CD4-positive, alpha-beta T cell (primary cell): ENCODE data around the gene ANO2. TPM values are rescaled to one million over a fixed set of nuclear protein-coding genes. Genes with fewer than 3 reads are reported as not detected.

Experiments
- ATAC-seq: fragments of 200-7000 bp; cut with Tn5 transposase; one replicate; pipeline ENCODE4 v1.10.0; 2022; ENCODE audit warnings: mild to moderate bottlenecking; ENCODE audit not compliant: poor library complexity
- CTCF ChIA-PET: fragments of 350-600 bp; sonication (Branson Sonifier 250); formaldehyde crosslinking; loops from one replicate; lab custom pipeline; 2021; ENCODE audit warnings: antibody characterized with exemption, inconsistent platforms; lab: Charles Lee
- POLR2A ChIA-PET: fragments of 350-600 bp; sonication (Branson Sonifier 250); formaldehyde crosslinking; loops from one replicate; lab custom pipeline; 2021; ENCODE audit warnings: antibody characterized with exemption, inconsistent platforms; lab: Charles Lee
- DNase-seq, 14 experiments: peaks; one replicate each; pipeline ENCODE4 v3.0.0-alpha.2; 2013 to 2020; ENCODE audit warnings: mixed read lengths in 2 of 14
- H3K27ac ChIP-seq, 2 donors: one replicate each; pipeline versions ENCODE4 v1.5.1 to v1.7.0; 2013; ENCODE audit warnings: low read length in 2 of 2, low read depth in 1 of 2, mild to moderate bottlenecking in 1 of 2
- H3K27me3 ChIP-seq, 2 experiments: 1 replicate in 1 of 2; 2 replicates in 1 of 2; pipeline versions ENCODE4 v1.6.1 to v1.7.0; 2013; ENCODE audit warnings: low read length in 2 of 2, control low read depth in 1 of 2, mild to moderate bottlenecking in 1 of 2, moderate library complexity in 1 of 2; ENCODE audit not compliant: insufficient read depth in 2 of 2, control insufficient read depth in 1 of 2
- H3K36me3 ChIP-seq: one replicate; pipeline ENCODE4 v1.6.1; 2013; ENCODE audit warnings: low read length, control low read depth; ENCODE audit not compliant: insufficient read depth
- H3K4me1 ChIP-seq: one replicate; pipeline ENCODE4 v1.6.1; 2013; ENCODE audit warnings: low read length, control low read depth; ENCODE audit not compliant: insufficient read depth
- H3K4me3 ChIP-seq: one replicate; pipeline ENCODE4 v1.5.1; 2013; ENCODE audit warnings: mild to moderate bottlenecking, low read length, moderate library complexity
- H3K9me3 ChIP-seq, 2 experiments: 1 replicate in 1 of 2; 2 replicates in 1 of 2; pipeline versions ENCODE4 v1.6.1 to v1.7.0; 2013; ENCODE audit warnings: low read length in 2 of 2, mild to moderate bottlenecking in 2 of 2, control low read depth in 1 of 2, moderate library complexity in 1 of 2; ENCODE audit not compliant: control insufficient read depth in 1 of 2, insufficient read depth in 1 of 2
- H3K27ac Mint-ChIP-seq: one replicate; pipeline ENCODE4 v1.8.0; 2020; ENCODE audit warnings: mixed read lengths
- H3K27me3 Mint-ChIP-seq: one replicate; pipeline ENCODE4 v1.8.0; 2021; ENCODE audit warnings: mixed read lengths
- H3K36me3 Mint-ChIP-seq: one replicate; pipeline ENCODE4 v1.8.0; 2021; ENCODE audit warnings: low read depth, mixed read lengths
- H3K4me1 Mint-ChIP-seq: one replicate; pipeline ENCODE4 v1.8.0; 2021; ENCODE audit warnings: low read depth, mixed read lengths
- H3K4me3 Mint-ChIP-seq: one replicate; pipeline ENCODE4 v1.8.0; 2020; ENCODE audit warnings: mild to moderate bottlenecking, mixed read lengths
- H3K9me3 Mint-ChIP-seq: one replicate; pipeline ENCODE4 v1.8.0; 2020; ENCODE audit warnings: mixed read lengths
- intact Hi-C, 2 experiments: fragments of 100-400 bp; cut with DNase I in 1 of 2; cut with micrococcal nuclease in 1 of 2; formaldehyde crosslinking; loops; one replicate each; pipeline versions ENCODE4 v1.15.1 to v1.9.0; 2023 to 2025; cut with DNase I, micrococcal nuclease
- total RNA-seq, 174 experiments: library from RNA in 2 of 174; stranded (reverse) in 2 of 174; gene quantifications; one replicate each; pipeline ENCODE4 v1.2.3 and lab custom pipeline; 2021 to 2026
- TF ChIP-seq, protein P1 (sequence below): fragments of 200-600 bp; IDR thresholded peaks from one replicate; pipeline ENCODE4 v1.8.0; 2022; ENCODE audit warnings: antibody characterized with exemption, mild to moderate bottlenecking

Gene ANO2
- total RNA-seq, 2 experiments from 2014 or later: not detected

DNA sequence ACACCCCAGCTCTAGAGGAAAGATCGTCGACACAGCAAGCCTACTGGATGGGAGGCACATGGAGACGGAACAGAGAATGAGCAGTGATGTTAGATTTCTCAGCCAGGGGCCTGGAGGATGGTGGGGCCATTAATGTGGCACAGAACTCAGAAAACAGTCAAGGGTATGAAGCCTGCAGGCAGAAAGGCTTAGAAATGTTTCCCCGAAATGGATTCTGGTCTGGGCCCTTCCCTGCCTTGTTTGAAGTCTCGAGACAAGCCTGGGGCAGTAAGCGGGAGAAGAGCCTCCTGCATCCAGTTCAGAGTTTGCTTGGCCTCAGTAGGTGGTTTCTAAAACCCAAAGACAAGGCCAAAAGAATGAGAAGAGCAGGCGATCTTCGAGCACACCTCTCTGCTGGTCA lies 354.7 kb downstream of the ANO2 start:
- intact Hi-C loops: no loop called here
- no peak for DNase-seq
- POLR2A ChIA-PET: no interaction called here

DNA sequence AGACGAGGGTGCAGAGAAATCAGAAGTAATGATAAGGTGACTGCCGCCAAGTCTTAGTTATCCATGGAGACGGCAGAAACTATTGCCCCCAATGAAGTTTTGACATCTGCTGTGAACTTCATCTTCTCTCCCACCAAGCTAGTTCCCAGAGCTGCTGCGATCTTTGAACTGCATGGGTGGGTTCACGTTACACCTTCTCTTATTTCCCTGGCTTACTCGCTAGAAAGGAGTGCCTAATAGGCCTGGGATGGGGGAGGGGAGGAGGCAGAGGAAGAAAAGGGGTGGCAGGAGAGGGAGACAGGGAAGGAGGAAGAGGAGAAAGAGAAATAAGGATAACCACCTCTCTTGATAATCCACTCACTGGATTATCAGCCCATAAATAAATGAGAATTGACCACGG lies 356.0 kb downstream of the ANO2 start:
- H3K27me3 Mint-ChIP-seq: peaks cover 8% of the 10 kb centered on the region
- no peak overlapping the region for H3K27ac Mint-ChIP-seq
- no peak overlapping the region for H3K27ac ChIP-seq
- H3K4me3 Mint-ChIP-seq: no peak overlapping the region
- no peaks in the 10 kb centered on the region for H3K4me1 ChIP-seq
- ChIA-PET CTCF (no interaction called here), POLR2A (no interaction called here)
- no peaks in the 10 kb centered on the region for H3K36me3 Mint-ChIP-seq
- no peak for DNase-seq
- H3K36me3 ChIP-seq: no peaks in the 10 kb centered on the region
- peaks cover 0 to 2% of the 10 kb centered on the region in 2 experiments for H3K27me3 ChIP-seq
- intact Hi-C loops: no loop called here
- peaks cover 0 to 5% of the 10 kb centered on the region in 2 experiments for H3K9me3 ChIP-seq
- H3K9me3 Mint-ChIP-seq: no peaks in the 10 kb centered on the region
- no peak overlapping the region for H3K4me3 ChIP-seq
- no peak for ATAC-seq
- H3K4me1 Mint-ChIP-seq: no peaks in the 10 kb centered on the region
- TF ChIP-seq, protein P1, sequence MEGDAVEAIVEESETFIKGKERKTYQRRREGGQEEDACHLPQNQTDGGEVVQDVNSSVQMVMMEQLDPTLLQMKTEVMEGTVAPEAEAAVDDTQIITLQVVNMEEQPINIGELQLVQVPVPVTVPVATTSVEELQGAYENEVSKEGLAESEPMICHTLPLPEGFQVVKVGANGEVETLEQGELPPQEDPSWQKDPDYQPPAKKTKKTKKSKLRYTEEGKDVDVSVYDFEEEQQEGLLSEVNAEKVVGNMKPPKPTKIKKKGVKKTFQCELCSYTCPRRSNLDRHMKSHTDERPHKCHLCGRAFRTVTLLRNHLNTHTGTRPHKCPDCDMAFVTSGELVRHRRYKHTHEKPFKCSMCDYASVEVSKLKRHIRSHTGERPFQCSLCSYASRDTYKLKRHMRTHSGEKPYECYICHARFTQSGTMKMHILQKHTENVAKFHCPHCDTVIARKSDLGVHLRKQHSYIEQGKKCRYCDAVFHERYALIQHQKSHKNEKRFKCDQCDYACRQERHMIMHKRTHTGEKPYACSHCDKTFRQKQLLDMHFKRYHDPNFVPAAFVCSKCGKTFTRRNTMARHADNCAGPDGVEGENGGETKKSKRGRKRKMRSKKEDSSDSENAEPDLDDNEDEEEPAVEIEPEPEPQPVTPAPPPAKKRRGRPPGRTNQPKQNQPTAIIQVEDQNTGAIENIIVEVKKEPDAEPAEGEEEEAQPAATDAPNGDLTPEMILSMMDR: no peak

More for the DNA sequence above, 354.7 kb downstream of the ANO2 start:
- TF ChIP-seq, protein P1: no peak
- H3K9me3 Mint-ChIP-seq: no peaks in the 10 kb centered on the region
- CTCF ChIA-PET: no interaction called here
- Histone ChIP-seq H3K27me3 (peaks cover 0 to 2% of the 10 kb centered on the region in 2 experiments), H3K27ac (no peak overlapping the region), H3K36me3 (no peaks in the 10 kb centered on the region), H3K9me3 (peaks cover 0 to 5% of the 10 kb centered on the region in 2 experiments), H3K4me3 (no peak overlapping the region), H3K4me1 (no peaks in the 10 kb centered on the region)
- H3K27me3 Mint-ChIP-seq: peaks cover 9% of the 10 kb centered on the region
- no peaks in the 10 kb centered on the region for H3K4me1 Mint-ChIP-seq
- no peak overlapping the region for H3K27ac Mint-ChIP-seq
- H3K4me3 Mint-ChIP-seq: no peak overlapping the region
- no peak for ATAC-seq
- no peaks in the 10 kb centered on the region for H3K36me3 Mint-ChIP-seq

DNA sequence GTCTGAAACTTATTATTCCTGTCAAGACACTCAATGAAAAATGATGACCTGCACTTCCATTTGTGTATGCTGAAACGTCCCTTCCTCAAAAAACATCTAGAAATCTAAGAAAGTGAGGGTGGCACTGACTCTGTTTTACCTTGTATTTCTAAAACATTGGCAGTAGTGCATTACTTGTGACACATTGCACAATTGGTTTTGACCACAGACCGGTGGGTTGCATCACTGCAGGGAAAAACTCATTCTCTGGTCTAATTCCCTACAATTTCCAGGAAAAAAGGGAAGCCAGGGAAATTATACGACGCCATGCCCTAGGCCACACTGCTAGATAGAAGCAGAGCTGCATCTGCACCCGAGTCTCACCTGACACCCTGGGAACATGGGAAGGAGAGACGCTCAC lies 356.5 kb downstream of the ANO2 start:
- peaks cover 0 to 2% of the 10 kb centered on the region in 2 experiments for H3K27me3 ChIP-seq
- H3K27ac ChIP-seq: no peak overlapping the region
- Mint-ChIP-seq H3K27me3 (peaks cover 8% of the 10 kb centered on the region), H3K27ac (no peak overlapping the region), H3K36me3 (no peaks in the 10 kb centered on the region), H3K9me3 (no peaks in the 10 kb centered on the region), H3K4me3 (no peak overlapping the region), H3K4me1 (no peaks in the 10 kb centered on the region)
- no peak overlapping the region for H3K4me3 ChIP-seq
- ChIA-PET POLR2A (no interaction called here), CTCF (no interaction called here)
- no peaks in the 10 kb centered on the region for H3K36me3 ChIP-seq
- ATAC-seq (no peak), DNase-seq (no peak)
- TF ChIP-seq, protein P1: no peak
- no peaks in the 10 kb centered on the region for H3K4me1 ChIP-seq
- H3K9me3 ChIP-seq: peaks cover 0 to 5% of the 10 kb centered on the region in 2 experiments
- intact Hi-C loops: no loop called here
